HG03135 (cell line): Measurements from ENCODE around the gene EDEM2.
"Not testable (repeated sequence)": the region's sequence is repeated elsewhere in the genome, so short reads cannot be mapped to it uniquely, and the experiment has no call there.

Source experiments
- ATAC-seq: cut with Tn5 transposase; IDR thresholded peaks from one replicate; pipeline ENCODE4 v1.9.1; 2021; ENCODE audit warnings: mild to moderate bottlenecking, moderate library complexity; ENCODE audit not compliant: unreplicated experiment

EDEM2 gene

GRCh38 chr20:35088231-35089145 lies 58.6 kb downstream of the EDEM2 start:
- ATAC-seq, result no peak

GRCh38 chr20:35087791-35088190 lies 59.3 kb downstream of the EDEM2 start:
- no peak for ATAC-seq

- no peak for ATAC-seq
Measured at GRCh38 chr20:35087355-35087754, 59.8 kb downstream of the EDEM2 start.

GRCh38 chr20:35085477-35086225 lies 61.5 kb downstream of the EDEM2 start:
- no peak for ATAC-seq

- no peak for ATAC-seq
Measured at GRCh38 chr20:35084998-35085397, 62.1 kb downstream of the EDEM2 start.

- not testable (repeated sequence) for ATAC-seq
Measured at GRCh38 chr20:35080348-35080642, 66.8 kb downstream of the EDEM2 start.

- no peak for ATAC-seq
Measured at GRCh38 chr20:35079472-35080347, 67.4 kb downstream of the EDEM2 start.

GRCh38 chr20:35077872-35078271 lies 69.3 kb downstream of the EDEM2 start:
- ATAC-seq, result no peak

- ATAC-seq, result no peak
Measured at GRCh38 chr20:35077341-35077740, 69.8 kb downstream of the EDEM2 start.

GRCh38 chr20:35071436-35072153 lies 75.5 kb downstream of the EDEM2 start:
- not testable (repeated sequence) for ATAC-seq

GRCh38 chr20:35066194-35066593 lies 80.9 kb downstream of the EDEM2 start:
- ATAC-seq, result no peak
